HEK293T (cell line): ENCODE data around the gene FBXO44.
"Not testable (repeated sequence)": the region's sequence is repeated elsewhere in the genome, so short reads cannot be mapped to it uniquely, and the experiment has no call there.

ENCODE experiments used
- BHLHE40 ChIP-seq: fragments of 450-650 bp; IDR thresholded peaks from 2 replicates; pipeline ENCODE4 v1.6.1; 2016; ENCODE audit warnings: mild to moderate bottlenecking, moderate library complexity, borderline replicate concordance
- FOXK2 ChIP-seq: fragments of 450-650 bp; IDR thresholded peaks from 2 replicates; pipeline ENCODE4 v1.6.1; 2016; ENCODE audit warnings: mild to moderate bottlenecking
- SUZ12 ChIP-seq: fragments of 450-650 bp; IDR thresholded peaks from 2 replicates; pipeline ENCODE4 v1.6.1; 2016; ENCODE audit warnings: mild to moderate bottlenecking

GRCh38 chr1:11642418-11643017, 12.2 kb upstream of the FBXO44 start:
- not testable (repeated sequence) for TF ChIP-seq FOXK2, BHLHE40, SUZ12
